ENCODE results near the gene SEPTIN8. TPM values are rescaled to one million over a fixed set of nuclear protein-coding genes. Genes with fewer than 3 reads are reported as not detected.
A peak's percentile ranks its signal among the peaks of the same experiment; 100 is the strongest.

Gene SEPTIN8
- total RNA-seq, 1 donor from 2014 or later, result 29.2 TPM

- DNase-seq (ENCODE audit: low read depth in 2 of 2), result no peak
Measured at GRCh38 chr5:132708645-132709044, 68.4 kb downstream of the SEPTIN8 start.

GRCh38 chr5:132704875-132705274 lies 72.2 kb downstream of the SEPTIN8 start:
- DNase-seq (ENCODE audit: low read depth in 2 of 2), result peak; percentile 23 to 59

Other genes starting within 250 kb of the SEPTIN8 start
- gene IL5, start 233.7 kb downstream of the SEPTIN8 start, total RNA-seq, result not detected in 2 replicates
- gene RAD50, start 220.3 kb downstream of the SEPTIN8 start, total RNA-seq, result 6.0 and 6.3 TPM in 2 replicates
- gene IL13, start 119.1 kb downstream of the SEPTIN8 start, total RNA-seq, result not detected in 2 replicates
- gene IL4, start 103.2 kb downstream of the SEPTIN8 start, total RNA-seq, result not detected in 2 replicates
- gene KIF3A, start 39.7 kb downstream of the SEPTIN8 start, total RNA-seq, result 3.9 and 4.2 TPM in 2 replicates
- gene CCNI2, start 29.8 kb downstream of the SEPTIN8 start, total RNA-seq, result under 0.01 TPM in 1 of 2 replicates, not detected in the other
- gene SOWAHA, start 36.1 kb upstream of the SEPTIN8 start, total RNA-seq, result not detected in 2 replicates
- gene SHROOM1, start 53.4 kb upstream of the SEPTIN8 start, total RNA-seq, result 1.4 and 1.5 TPM in 2 replicates
- gene GDF9, start 89.2 kb upstream of the SEPTIN8 start, total RNA-seq, result not detected in 2 replicates
- gene UQCRQ, start 89.4 kb upstream of the SEPTIN8 start, total RNA-seq, result 91.5 and 111 TPM in 2 replicates
- under 0.01 TPM in 1 of 2 replicates, not detected in the other for gene LEAP2, start 96.4 kb upstream of the SEPTIN8 start, total RNA-seq
- gene AFF4, start 186.4 kb upstream of the SEPTIN8 start, total RNA-seq, result 19.8 and 20.4 TPM in 2 replicates
- gene ZCCHC10, start 249.3 kb upstream of the SEPTIN8 start, total RNA-seq, result 13.1 and 14.3 TPM in 2 replicates